GM08714 (cell line): ENCODE data around the gene SRRM4.

Source experiments
- H3K4me3 ChIP-seq: fragments of 200-500 bp; sonication (Bioruptor generic); 2 replicates; pipeline ENCODE4 v1.5.1; 2014; ENCODE audit warnings: mild to moderate bottlenecking, low read length, inconsistent platforms
- ZNF274 ChIP-seq: IDR thresholded peaks from 2 replicates; pipeline ENCODE4 v1.6.1; 2012; ENCODE audit warnings: mild to moderate bottlenecking, low read depth, low read length

Gene SRRM4, protein sequence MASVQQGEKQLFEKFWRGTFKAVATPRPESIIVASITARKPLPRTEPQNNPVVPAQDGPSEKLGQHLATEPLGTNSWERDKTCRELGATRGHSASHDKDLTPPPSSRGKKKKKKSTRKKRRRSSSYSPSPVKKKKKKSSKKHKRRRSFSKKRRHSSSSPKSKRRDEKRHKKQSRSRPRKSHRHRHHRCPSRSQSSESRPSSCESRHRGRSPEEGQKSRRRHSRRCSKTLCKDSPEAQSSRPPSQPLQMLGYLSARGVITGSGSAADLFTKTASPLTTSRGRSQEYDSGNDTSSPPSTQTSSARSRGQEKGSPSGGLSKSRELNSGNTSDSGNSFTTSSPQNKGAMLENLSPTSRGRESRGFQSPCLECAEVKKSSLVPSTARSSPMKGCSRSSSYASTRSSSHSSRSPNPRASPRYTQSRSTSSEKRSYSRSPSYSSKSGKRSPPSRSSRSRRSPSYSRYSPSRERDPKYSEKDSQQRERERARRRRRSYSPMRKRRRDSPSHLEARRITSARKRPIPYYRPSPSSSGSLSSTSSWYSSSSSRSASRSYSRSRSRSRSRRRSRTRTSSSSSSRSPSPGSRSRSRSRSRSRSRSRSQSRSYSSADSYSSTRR

DNA sequence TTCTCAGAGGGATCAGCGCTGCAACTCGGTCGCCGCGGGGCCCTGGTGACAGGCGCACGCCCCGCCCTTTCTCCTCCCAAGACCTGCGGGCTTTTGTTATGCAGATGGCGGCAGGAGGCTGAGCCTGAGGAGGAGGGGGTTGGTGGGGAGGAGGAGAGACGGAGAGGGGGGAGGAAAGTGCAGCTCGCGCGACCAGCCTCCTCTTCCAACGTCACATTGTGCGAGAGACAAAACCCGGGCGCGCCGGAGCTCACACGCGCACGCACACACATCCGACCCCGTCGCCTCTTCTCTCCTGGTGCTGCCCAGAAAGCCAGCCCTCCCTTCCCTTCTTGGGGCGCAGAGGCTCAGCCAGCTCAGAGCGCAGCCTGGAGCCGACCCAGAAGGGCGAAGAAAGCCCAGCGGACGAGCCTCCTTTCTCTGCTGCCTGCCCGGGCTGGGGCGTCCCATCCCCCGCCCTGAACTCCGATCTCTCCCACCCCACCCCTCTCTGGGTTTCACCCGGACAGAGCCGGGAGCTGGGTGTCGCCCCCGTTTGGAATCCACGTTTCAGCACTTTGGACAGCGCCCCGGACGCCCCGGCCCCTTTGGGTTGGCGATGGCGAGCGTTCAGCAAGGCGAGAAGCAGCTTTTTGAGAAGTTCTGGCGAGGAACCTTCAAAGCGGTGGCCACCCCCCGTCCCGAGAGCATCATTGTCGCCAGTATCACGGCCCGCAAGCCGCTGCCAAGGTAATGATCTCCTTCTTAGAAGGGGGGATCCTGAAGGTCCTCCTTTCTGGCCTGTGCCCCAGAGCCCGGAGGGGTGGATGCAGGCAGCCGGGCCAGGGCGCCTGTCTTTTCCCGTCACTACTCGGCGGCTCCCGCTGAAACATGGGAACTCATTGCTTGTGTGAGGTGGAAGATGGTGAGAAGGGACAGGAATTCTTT is at the start of gene SRRM4:
Gene SRRM4, plus strand, starts transcription at position 257 of the 927 bp plus-strand sequence. Its CDS starts 342 bp downstream, at position 599.
- no peak within 1 kb of the TSS for H3K4me3 ChIP-seq
- TF ChIP-seq ZNF274: no peak

DNA sequence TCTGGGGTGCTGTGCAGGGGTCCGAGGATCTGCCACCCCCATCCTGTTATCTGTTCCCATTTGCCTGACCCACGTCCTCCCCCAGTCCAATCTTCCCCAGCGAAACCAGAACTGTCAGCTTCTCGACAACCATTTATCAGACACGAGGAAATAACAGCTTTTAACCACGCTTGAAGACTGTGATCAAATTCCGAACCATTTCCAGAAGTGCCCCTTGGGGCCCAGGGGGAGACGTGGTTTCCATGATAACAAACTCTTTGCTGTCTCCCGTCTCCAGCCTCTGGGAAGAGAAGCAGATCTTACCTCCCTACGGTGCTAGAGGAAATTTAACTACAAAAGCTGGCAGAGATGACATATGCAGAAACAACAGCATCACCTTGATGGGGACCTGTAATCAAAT is 35.1 kb upstream of the SRRM4 start:
- no peak overlapping the region for H3K4me3 ChIP-seq
- no peak for TF ChIP-seq ZNF274

DNA sequence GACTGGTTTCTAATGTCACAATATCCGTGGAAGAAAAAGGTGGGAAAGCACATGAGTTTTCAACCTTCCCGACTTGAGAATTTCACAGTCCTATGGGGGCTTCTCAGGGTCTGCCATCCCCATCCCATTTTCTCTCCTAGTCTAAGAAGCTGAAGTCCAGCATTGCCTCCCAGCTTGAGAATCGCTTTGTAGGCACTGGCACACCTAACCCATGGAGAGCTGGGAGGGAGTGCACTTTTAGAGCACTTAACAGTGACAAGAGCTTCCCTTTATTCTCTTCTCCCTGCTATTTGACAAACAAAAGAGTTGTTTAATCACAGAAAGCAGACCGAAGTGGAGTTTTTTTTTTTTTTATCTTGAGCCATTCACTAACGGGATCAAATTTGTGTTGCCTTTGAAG is 22.8 kb upstream of the SRRM4 start:
- TF ChIP-seq ZNF274: no peak
- no peak overlapping the region for H3K4me3 ChIP-seq

DNA sequence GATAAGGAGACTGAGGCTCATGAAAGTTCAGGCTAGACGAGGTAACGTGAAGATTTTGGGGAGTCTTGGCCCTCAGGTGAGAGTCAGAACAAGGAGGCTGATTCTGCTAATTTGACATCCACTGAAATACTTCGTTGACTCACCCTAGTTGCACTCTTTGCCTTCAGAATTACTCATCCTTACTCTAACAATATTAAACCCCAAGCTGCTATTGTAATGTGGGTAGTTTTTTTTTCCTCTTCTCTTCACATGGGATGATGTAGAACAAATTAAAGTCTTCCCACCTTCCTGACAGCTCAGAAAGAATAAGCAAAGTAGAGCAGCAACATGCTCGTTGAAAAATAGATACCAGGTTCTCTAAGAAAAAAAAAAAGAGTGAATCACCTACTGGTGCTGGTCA is 22.0 kb upstream of the SRRM4 start:
- no peak overlapping the region for H3K4me3 ChIP-seq
- no peak for TF ChIP-seq ZNF274

DNA sequence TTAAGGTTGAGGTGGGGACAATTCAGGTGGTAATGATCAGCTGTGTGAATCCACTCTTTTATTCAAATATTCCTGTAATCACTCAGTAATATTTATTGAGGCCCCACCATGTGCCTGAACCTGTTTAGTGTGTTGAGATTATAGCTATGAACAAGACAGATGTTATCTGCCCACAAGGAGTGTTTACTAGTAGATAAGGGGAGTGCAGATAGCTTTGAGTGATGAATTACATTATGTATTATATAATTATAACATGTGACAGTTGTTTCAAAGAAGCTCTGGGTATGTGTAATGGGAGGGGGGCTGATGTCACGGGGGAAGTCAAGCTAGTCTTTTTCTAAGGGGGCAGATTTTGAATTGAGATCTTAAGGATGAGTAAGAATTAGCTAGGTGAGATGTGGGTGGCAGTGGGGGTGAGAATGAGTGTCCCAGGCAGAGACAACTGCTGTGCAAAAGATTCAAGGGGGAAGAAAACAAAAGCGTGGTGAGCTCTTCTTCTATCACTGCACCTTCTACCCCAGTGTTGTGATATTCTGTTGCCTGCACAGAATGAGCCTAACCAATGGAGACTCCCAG is 21.3 kb upstream of the SRRM4 start:
- no peak overlapping the region for H3K4me3 ChIP-seq
- TF ChIP-seq ZNF274: no peak

- H3K4me3 ChIP-seq: no peak overlapping the region
- TF ChIP-seq ZNF274: no peak
These were observed 20.5 kb upstream of the SRRM4 start for GRCh38 chr12:118960865-118961264.

- TF ChIP-seq ZNF274: no peak
- no peak overlapping the region for H3K4me3 ChIP-seq
These were observed 16.4 kb upstream of the SRRM4 start for GRCh38 chr12:118964988-118965387.

DNA sequence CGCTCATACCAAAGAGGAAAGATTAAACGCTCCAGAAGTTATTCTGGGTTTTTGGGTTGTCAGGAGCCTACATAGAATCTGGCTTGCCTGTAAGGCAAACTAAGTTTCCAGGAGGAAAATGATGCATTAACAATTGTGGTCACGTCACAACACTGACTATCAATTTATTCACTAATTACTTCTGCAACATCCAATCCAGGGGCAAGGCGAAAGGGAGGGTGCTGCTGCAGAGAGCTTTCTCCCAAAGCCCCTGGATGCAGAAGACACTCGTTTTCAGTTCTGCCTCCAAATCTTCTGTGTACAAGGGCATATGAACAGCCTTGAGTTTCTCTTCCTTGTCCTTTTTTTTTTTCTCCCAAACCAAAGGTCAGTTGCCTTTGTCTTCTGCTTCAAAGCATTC is 10.5 kb upstream of the SRRM4 start:
- TF ChIP-seq ZNF274: no peak
- no peak overlapping the region for H3K4me3 ChIP-seq

DNA sequence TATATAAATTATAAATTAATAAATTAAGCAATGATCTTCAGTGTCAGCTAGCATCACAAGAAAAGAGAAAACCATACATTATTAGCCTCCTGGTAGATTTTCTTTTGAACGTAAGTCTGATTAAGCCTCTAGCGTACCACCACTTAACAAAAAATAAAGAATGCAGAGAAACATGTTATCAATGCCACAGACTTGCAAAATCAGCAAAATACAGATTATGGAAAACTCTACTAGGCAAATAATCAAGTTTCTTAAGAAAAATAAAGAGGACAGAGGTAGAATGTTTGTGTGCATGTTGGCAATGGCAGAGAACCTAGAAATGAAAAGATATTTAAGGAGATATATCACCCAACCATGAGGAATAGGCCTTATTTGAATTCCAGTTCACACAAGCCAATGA is 8.4 kb upstream of the SRRM4 start:
- no peak overlapping the region for H3K4me3 ChIP-seq
- TF ChIP-seq ZNF274: no peak

DNA sequence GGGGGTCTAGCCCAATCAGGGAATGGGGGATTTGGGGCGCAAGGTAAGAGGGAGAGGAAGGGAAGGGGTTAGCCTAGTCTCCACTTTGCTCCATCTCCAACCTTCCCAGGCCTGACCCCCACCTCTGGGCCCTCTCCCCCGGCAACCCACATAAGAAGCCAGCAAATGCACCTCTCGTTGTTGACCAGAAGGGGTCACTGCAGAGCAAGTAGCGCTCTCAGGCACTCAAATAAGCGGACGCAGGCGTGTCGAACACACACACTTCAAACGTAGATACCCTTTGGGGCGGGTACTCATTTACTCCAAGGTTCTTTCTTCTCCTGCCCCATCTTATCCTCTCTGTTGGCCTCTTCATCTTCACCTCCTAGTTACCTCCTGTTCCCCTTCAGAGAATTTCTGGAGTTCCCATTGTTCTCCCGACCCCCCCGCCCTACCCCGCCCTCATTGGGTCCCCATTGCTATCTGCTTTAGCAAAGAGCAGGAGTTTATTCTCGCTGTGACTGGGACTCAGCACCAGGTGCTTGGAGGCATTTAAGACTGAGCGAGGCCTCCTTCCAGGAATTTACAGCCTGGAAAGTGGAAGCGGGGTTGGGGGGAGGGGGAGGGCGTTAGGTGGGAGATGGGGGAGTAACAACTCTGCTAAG is 1.5 kb upstream of the SRRM4 start:
- TF ChIP-seq ZNF274: no peak
- no peak overlapping the region for H3K4me3 ChIP-seq

GRCh38 chr12:118980407-118981014 is 830 bp upstream of the SRRM4 start:
- no peak overlapping the region for H3K4me3 ChIP-seq
- TF ChIP-seq ZNF274: no peak

- no peak overlapping the region for H3K4me3 ChIP-seq
- TF ChIP-seq ZNF274: no peak
These were observed 961 bp downstream of the SRRM4 start for GRCh38 chr12:118982302-118982701.
